H1 (cell line): ENCODE results near the gene ARHGAP8. TPM values are rescaled to one million over a fixed set of nuclear protein-coding genes. Genes with fewer than 3 reads are reported as not detected.

Source experiments
- BCL11A ChIP-seq, 2 experiments: IDR thresholded peaks; one replicate each; pipeline ENCODE4 v1.6.1; 2011; ENCODE audit warnings: low read depth in 2 of 2, low read length in 2 of 2, mild to moderate bottlenecking in 2 of 2
- CHD2 ChIP-seq: IDR thresholded peaks from 2 replicates; pipeline ENCODE4 v1.6.1; 2012; ENCODE audit warnings: low read length, improper control_type of control experiment
- MAFK ChIP-seq: IDR thresholded peaks from 2 replicates; pipeline ENCODE4 v1.6.1; 2012; ENCODE audit warnings: low read depth, mild to moderate bottlenecking, improper control_type of control experiment, low read length
- NRF1 ChIP-seq: IDR thresholded peaks from 2 replicates; pipeline ENCODE4 v1.6.1; 2011; ENCODE audit warnings: mild to moderate bottlenecking, low read depth, low read length, improper control_type of control experiment
- SAP30 ChIP-seq: fragments of 300-600 bp; sonication (generic); IDR thresholded peaks from 2 replicates; pipeline ENCODE4 v1.7.1; 2012; ENCODE audit warnings: low read length, moderate library complexity, mild to moderate bottlenecking, inconsistent platforms; ENCODE audit not compliant: insufficient read depth, insufficient replicate concordance
- SRF ChIP-seq: IDR thresholded peaks from 2 replicates; pipeline ENCODE4 v1.6.1; 2011; ENCODE audit warnings: mild to moderate bottlenecking, low read depth, low read length, moderate library complexity
- TAF7 ChIP-seq: optimal IDR thresholded peaks from 2 replicates; pipeline ENCODE3; 2011; ENCODE audit warnings: low read depth, mild to moderate bottlenecking, inconsistent platforms, low read length, moderate library complexity, borderline replicate concordance
- YY1 ChIP-seq: IDR thresholded peaks from 2 replicates; pipeline ENCODE4 v1.6.1; 2011; ENCODE audit warnings: low read depth, mild to moderate bottlenecking, low read length
- ZNF274 ChIP-seq: IDR thresholded peaks from 2 replicates; pipeline ENCODE4 v1.7.0; 2012; ENCODE audit warnings: low read length, borderline replicate concordance; ENCODE audit errors: extremely low read depth
- polyA plus RNA-seq, 7 experiments: library from polyadenylated mRNA; depleted of rRNA in 3 of 7; stranded (reverse) in 5 of 7; unstranded in 2 of 7; fragments of >200 nt in 5 of 7; fragments of 200-250 nt in 2 of 7; gene quantifications; 1 replicate in 5 of 7; 2 replicates in 1 of 7; 4 replicates in 1 of 7; pipeline versions ENCODE4 v1.2.1 to v1.2.3, GENCODE V29; 2011 to 2013; ENCODE audit warnings: missing spikeins in 2 of 7, mixed read lengths in 2 of 7
- total RNA-seq: library from RNA; stranded (reverse); fragmentation: NEBNext Ultra II Directional; extraction: Animal tissue kit (Norgen Biotek cat#: 25700); gene quantifications from 2 replicates; pipeline ENCODE4 v1.2.1, GENCODE V29; 2021
- TF ChIP-seq, protein P1 (sequence below): fragments of 300-600 bp; sonication (generic); IDR thresholded peaks from 2 replicates; pipeline ENCODE4 v1.7.1; 2012; ENCODE audit warnings: low read length, moderate library complexity, mild to moderate bottlenecking, inconsistent platforms; ENCODE audit not compliant: insufficient replicate concordance

The ARHGAP8 gene
- total and polyA plus RNA-seq, 2 of the 8 experiments (the other 6 are each of a cell fraction or from before 2014, with no cell fraction given), result 35.6 to 47.7 TPM

DNA sequence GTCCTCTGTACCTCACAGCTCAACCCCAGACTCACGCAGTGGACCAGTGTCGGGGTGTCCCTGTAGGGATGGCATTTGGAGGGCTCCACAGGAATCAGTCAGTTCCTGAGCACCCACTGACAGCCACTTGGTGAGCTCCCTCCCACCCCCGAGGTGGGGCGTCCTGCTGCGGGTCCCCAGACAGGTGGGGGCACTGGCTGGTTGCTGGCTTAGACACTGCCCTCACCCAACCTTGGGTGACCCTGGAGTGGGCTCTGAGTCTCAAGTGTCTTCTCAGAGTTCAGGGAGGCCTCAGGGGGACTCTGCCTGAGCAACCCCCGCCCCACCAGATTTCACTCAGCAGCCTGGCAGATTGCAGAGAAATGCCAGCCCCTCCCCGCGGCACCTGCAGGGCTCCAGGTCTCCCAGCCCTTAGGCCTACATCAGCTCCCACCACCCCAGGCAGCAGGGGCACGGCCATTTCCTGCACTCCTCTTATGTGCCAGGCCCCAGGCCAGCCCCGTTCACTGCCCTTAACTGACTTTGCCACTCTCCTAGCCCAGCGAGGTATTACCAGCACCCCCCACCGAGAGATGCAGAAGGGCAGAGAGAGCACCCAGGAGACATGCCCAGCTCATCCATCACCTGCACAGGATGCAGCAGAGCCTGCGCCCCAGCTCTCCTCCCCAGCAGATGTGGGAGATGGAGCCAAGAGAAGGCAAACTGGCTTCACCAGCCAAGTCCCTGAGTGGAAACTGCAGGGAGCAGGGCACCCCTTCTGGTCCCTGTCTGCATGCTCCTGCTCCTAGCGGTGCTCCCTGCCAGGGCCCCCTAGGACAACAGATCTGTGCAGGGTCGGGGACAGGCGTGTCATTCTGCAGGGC lies 48.0 kb upstream of the ARHGAP8 start (continued):
- TF ChIP-seq, protein P1, sequence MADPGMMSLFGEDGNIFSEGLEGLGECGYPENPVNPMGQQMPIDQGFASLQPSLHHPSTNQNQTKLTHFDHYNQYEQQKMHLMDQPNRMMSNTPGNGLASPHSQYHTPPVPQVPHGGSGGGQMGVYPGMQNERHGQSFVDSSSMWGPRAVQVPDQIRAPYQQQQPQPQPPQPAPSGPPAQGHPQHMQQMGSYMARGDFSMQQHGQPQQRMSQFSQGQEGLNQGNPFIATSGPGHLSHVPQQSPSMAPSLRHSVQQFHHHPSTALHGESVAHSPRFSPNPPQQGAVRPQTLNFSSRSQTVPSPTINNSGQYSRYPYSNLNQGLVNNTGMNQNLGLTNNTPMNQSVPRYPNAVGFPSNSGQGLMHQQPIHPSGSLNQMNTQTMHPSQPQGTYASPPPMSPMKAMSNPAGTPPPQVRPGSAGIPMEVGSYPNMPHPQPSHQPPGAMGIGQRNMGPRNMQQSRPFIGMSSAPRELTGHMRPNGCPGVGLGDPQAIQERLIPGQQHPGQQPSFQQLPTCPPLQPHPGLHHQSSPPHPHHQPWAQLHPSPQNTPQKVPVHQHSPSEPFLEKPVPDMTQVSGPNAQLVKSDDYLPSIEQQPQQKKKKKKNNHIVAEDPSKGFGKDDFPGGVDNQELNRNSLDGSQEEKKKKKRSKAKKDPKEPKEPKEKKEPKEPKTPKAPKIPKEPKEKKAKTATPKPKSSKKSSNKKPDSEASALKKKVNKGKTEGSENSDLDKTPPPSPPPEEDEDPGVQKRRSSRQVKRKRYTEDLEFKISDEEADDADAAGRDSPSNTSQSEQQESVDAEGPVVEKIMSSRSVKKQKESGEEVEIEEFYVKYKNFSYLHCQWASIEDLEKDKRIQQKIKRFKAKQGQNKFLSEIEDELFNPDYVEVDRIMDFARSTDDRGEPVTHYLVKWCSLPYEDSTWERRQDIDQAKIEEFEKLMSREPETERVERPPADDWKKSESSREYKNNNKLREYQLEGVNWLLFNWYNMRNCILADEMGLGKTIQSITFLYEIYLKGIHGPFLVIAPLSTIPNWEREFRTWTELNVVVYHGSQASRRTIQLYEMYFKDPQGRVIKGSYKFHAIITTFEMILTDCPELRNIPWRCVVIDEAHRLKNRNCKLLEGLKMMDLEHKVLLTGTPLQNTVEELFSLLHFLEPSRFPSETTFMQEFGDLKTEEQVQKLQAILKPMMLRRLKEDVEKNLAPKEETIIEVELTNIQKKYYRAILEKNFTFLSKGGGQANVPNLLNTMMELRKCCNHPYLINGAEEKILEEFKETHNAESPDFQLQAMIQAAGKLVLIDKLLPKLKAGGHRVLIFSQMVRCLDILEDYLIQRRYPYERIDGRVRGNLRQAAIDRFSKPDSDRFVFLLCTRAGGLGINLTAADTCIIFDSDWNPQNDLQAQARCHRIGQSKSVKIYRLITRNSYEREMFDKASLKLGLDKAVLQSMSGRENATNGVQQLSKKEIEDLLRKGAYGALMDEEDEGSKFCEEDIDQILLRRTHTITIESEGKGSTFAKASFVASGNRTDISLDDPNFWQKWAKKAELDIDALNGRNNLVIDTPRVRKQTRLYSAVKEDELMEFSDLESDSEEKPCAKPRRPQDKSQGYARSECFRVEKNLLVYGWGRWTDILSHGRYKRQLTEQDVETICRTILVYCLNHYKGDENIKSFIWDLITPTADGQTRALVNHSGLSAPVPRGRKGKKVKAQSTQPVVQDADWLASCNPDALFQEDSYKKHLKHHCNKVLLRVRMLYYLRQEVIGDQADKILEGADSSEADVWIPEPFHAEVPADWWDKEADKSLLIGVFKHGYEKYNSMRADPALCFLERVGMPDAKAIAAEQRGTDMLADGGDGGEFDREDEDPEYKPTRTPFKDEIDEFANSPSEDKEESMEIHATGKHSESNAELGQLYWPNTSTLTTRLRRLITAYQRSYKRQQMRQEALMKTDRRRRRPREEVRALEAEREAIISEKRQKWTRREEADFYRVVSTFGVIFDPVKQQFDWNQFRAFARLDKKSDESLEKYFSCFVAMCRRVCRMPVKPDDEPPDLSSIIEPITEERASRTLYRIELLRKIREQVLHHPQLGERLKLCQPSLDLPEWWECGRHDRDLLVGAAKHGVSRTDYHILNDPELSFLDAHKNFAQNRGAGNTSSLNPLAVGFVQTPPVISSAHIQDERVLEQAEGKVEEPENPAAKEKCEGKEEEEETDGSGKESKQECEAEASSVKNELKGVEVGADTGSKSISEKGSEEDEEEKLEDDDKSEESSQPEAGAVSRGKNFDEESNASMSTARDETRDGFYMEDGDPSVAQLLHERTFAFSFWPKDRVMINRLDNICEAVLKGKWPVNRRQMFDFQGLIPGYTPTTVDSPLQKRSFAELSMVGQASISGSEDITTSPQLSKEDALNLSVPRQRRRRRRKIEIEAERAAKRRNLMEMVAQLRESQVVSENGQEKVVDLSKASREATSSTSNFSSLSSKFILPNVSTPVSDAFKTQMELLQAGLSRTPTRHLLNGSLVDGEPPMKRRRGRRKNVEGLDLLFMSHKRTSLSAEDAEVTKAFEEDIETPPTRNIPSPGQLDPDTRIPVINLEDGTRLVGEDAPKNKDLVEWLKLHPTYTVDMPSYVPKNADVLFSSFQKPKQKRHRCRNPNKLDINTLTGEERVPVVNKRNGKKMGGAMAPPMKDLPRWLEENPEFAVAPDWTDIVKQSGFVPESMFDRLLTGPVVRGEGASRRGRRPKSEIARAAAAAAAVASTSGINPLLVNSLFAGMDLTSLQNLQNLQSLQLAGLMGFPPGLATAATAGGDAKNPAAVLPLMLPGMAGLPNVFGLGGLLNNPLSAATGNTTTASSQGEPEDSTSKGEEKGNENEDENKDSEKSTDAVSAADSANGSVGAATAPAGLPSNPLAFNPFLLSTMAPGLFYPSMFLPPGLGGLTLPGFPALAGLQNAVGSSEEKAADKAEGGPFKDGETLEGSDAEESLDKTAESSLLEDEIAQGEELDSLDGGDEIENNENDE, result no peak
- no peak for TF ChIP-seq NRF1
- no peak for TF ChIP-seq SRF
- TF ChIP-seq ZNF274, result no peak
- no peak for TF ChIP-seq SAP30
- no peak for TF ChIP-seq MAFK
- TF ChIP-seq TAF7, result no peak
- no peak for TF ChIP-seq YY1
- no peak for TF ChIP-seq CHD2
- no peak for TF ChIP-seq BCL11A (IDR thresholded peaks at IDR 0.05; ENCODE audit: low read depth in 2 of 2, low read length in 2 of 2)
